Suprapubic skin (tissue), 4 donors: ENCODE data around the gene USP31. TPM values are rescaled to one million over a fixed set of nuclear protein-coding genes. Genes with fewer than 3 reads are reported as not detected.
"Not testable (repeated sequence)": the region's sequence is repeated elsewhere in the genome, so short reads cannot be mapped to it uniquely, and the experiment has no call there.

Experiments
- DNase-seq, 2 donors: peaks; one replicate each; pipeline ENCODE4 v3.0.0-alpha.2; 2019; ENCODE audit warnings: low spot score in 2 of 2
- H3K27ac ChIP-seq: fragments of 200-600 bp; sonication (generic); one replicate; pipeline ENCODE4 v1.5.1; 2019
- H3K27me3 ChIP-seq: fragments of 200-600 bp; sonication (generic); one replicate; pipeline ENCODE4 v1.5.1; 2019
- H3K36me3 ChIP-seq: fragments of 200-600 bp; sonication (generic); one replicate; pipeline ENCODE4 v1.5.1; 2019
- H3K4me1 ChIP-seq: fragments of 200-600 bp; sonication (generic); one replicate; pipeline ENCODE4 v1.5.1; 2019
- H3K4me3 ChIP-seq: fragments of 200-600 bp; sonication (generic); one replicate; pipeline ENCODE4 v1.5.1; 2019; ENCODE audit warnings: mild to moderate bottlenecking
- H3K9me3 ChIP-seq: fragments of 200-600 bp; sonication (generic); one replicate; pipeline ENCODE4 v1.5.1; 2019
- CTCF ChIP-seq, 2 donors: fragments of 200-600 bp in 1 of 2; fragments of 450-650 bp in 1 of 2; sonication (generic) in 1 of 2; IDR thresholded peaks; one replicate each; pipeline ENCODE4 v1.5.1; 2016 to 2019; ENCODE audit warnings: antibody characterized with exemption in 2 of 2, mild to moderate bottlenecking in 1 of 2, moderate library complexity in 1 of 2
- EP300 ChIP-seq: sonication (generic); formaldehyde crosslinking; IDR thresholded peaks from one replicate; pipeline ENCODE4 v1.6.1; 2017; ENCODE audit warnings: antibody characterized with exemption
- POLR2A ChIP-seq, 2 donors: fragments of 450-650 bp; IDR thresholded peaks; one replicate each; pipeline ENCODE4 v1.6.1; 2017; ENCODE audit warnings: antibody characterized with exemption in 2 of 2, mild to moderate bottlenecking in 2 of 2, moderate library complexity in 2 of 2
- POLR2AphosphoS5 ChIP-seq, 3 donors: sonication (generic); formaldehyde crosslinking; IDR thresholded peaks; one replicate each; pipeline ENCODE4 v1.6.1; 2017; ENCODE audit warnings: antibody characterized with exemption in 3 of 3
- WGBS: methylation state at CpG from one replicate; pipeline ENCODE4 v1.1.5; 2018; 5-methylcytosine and 5-hydroxymethylcytosine counted together
- total RNA-seq, 4 donors: library from RNA; depleted of rRNA; stranded (reverse); fragments of >200 nt; gene quantifications; one replicate each; pipeline ENCODE4 v1.1.0, GENCODE V29; 2016

USP31 gene
- total RNA-seq, 4 donors from 2014 or later, result 22.0 to 44.7 (median 31.2) TPM

- no peaks in the 10 kb centered on the region for H3K27me3 ChIP-seq
- peak overlapping the region; percentile 77 for H3K4me3 ChIP-seq
- peak overlapping the region; percentile 89 for H3K27ac ChIP-seq
- H3K9me3 ChIP-seq, result no peaks in the 10 kb centered on the region
- no peaks in the 10 kb centered on the region for H3K36me3 ChIP-seq
- DNase-seq, result peak; percentile 78 to 79
- H3K4me1 ChIP-seq, result peaks cover 51% of the 10 kb centered on the region
- TF ChIP-seq CTCF (IDR thresholded peaks at IDR 0.05) (no peak), EP300 (no peak), POLR2AphosphoS5 (IDR thresholded peaks at IDR 0.05) (no peak), POLR2A (IDR thresholded peaks at IDR 0.05) (no peak)
- WGBS, result 4% methylated on average over 5 of the region's 103 CpGs
Observed at GRCh38 chr16:23148513-23149266, 562 bp downstream of the USP31 start.

- peak overlapping the region; percentile 77 for H3K4me3 ChIP-seq
- H3K4me1 ChIP-seq, result peaks cover 56% of the 10 kb centered on the region
- DNase-seq, result no peak
- no peaks in the 10 kb centered on the region for H3K27me3 ChIP-seq
- TF ChIP-seq POLR2AphosphoS5 (IDR thresholded peaks at IDR 0.05), result no peak
- H3K27ac ChIP-seq, result peak overlapping the region; percentile 76
- no peaks in the 10 kb centered on the region for H3K36me3 ChIP-seq
- H3K9me3 ChIP-seq, result no peaks in the 10 kb centered on the region
- WGBS, result 24% methylated on average over 7 of the region's 7 CpGs
Observed at GRCh38 chr16:23148166-23148512, 1.1 kb downstream of the USP31 start.

GRCh38 chr16:23147666-23148065 lies 1.6 kb downstream of the USP31 start:
- no peak for TF ChIP-seq EP300
- no peak for TF ChIP-seq CTCF (IDR thresholded peaks at IDR 0.05)
- TF ChIP-seq POLR2A (IDR thresholded peaks at IDR 0.05), result no peak
- no peak for TF ChIP-seq POLR2AphosphoS5 (IDR thresholded peaks at IDR 0.05)
- peaks cover 61% of the 10 kb centered on the region for H3K4me1 ChIP-seq
- WGBS, result 62% methylated on average over 4 of the region's 4 CpGs

GRCh38 chr16:23146877-23147601 lies 2.2 kb downstream of the USP31 start:
- WGBS, result 50% methylated on average over 17 of the region's 17 CpGs
- no peaks in the 10 kb centered on the region for H3K27me3 ChIP-seq
- H3K36me3 ChIP-seq, result no peaks in the 10 kb centered on the region
- DNase-seq, result no peak
- peaks cover 65% of the 10 kb centered on the region for H3K4me1 ChIP-seq
- no peak overlapping the region for H3K27ac ChIP-seq
- no peak for TF ChIP-seq EP300
- TF ChIP-seq POLR2A (IDR thresholded peaks at IDR 0.05), result no peak
- no peak for TF ChIP-seq POLR2AphosphoS5 (IDR thresholded peaks at IDR 0.05)
- TF ChIP-seq CTCF (IDR thresholded peaks at IDR 0.05), result no peak
- H3K4me3 ChIP-seq, result peak overlapping the region; percentile 77
- H3K9me3 ChIP-seq, result no peaks in the 10 kb centered on the region

More at GRCh38 chr16:23147666-23148065, 1.6 kb downstream of the USP31 start:
- Histone ChIP-seq H3K27me3 (no peaks in the 10 kb centered on the region), H3K9me3 (no peaks in the 10 kb centered on the region), H3K4me3 (peak overlapping the region; percentile 77), H3K27ac (no peak overlapping the region), H3K36me3 (no peaks in the 10 kb centered on the region)
- no peak for DNase-seq

- Histone ChIP-seq H3K4me3 (peak overlapping the region; percentile 1), H3K4me1 (peaks cover 80% of the 10 kb centered on the region)
- no peak for DNase-seq
Observed at GRCh38 chr16:23145608-23146007, 3.6 kb downstream of the USP31 start.

GRCh38 chr16:23145186-23145585 lies 4.1 kb downstream of the USP31 start:
- no peak for DNase-seq
- H3K4me3 ChIP-seq, result peak overlapping the region; percentile 1
- WGBS, result 38% methylated on average over 6 of the region's 6 CpGs
- H3K27me3 ChIP-seq, result no peaks in the 10 kb centered on the region
- H3K9me3 ChIP-seq, result no peaks in the 10 kb centered on the region
- no peak overlapping the region for H3K27ac ChIP-seq
- H3K36me3 ChIP-seq, result no peaks in the 10 kb centered on the region
- H3K4me1 ChIP-seq, result peaks cover 81% of the 10 kb centered on the region
- TF ChIP-seq POLR2A (IDR thresholded peaks at IDR 0.05), result no peak
- TF ChIP-seq POLR2AphosphoS5 (IDR thresholded peaks at IDR 0.05), result no peak
- TF ChIP-seq CTCF (IDR thresholded peaks at IDR 0.05), result no peak
- no peak for TF ChIP-seq EP300

More at GRCh38 chr16:23145608-23146007, 3.6 kb downstream of the USP31 start:
- Histone ChIP-seq H3K27ac (no peak overlapping the region), H3K27me3 (no peaks in the 10 kb centered on the region), H3K9me3 (no peaks in the 10 kb centered on the region), H3K36me3 (no peaks in the 10 kb centered on the region)
- no peak for TF ChIP-seq POLR2AphosphoS5 (IDR thresholded peaks at IDR 0.05)
- TF ChIP-seq EP300, result no peak
- WGBS, result 24% methylated on average over 3 of the region's 3 CpGs

GRCh38 chr16:23144393-23144792 lies 4.9 kb downstream of the USP31 start:
- not testable (repeated sequence) for H3K36me3 ChIP-seq, DNase-seq, H3K27me3 ChIP-seq, H3K4me3 ChIP-seq, H3K9me3 ChIP-seq, H3K27ac ChIP-seq
- WGBS, result 94% methylated on average over 9 of the region's 9 CpGs
- peaks cover 75% of the 10 kb centered on the region for H3K4me1 ChIP-seq
